Mucosa of gallbladder (tissue), 1 donor: Measurements from ENCODE around the gene SUN1. TPM values are rescaled to one million over a fixed set of nuclear protein-coding genes. Genes with fewer than 3 reads are reported as not detected.

Experiments
- DNase-seq: peaks from one replicate; pipeline ENCODE4 v3.0.0-alpha.2; 2020; ENCODE audit warnings: low spot score
- total RNA-seq: library from RNA; stranded (reverse); gene quantifications from one replicate; pipeline ENCODE4 v1.2.1, GENCODE V29; 2021
- donor health status: DM: no; HTN: no; CAD: no.

The SUN1 gene
- total RNA-seq, 1 donor from 2014 or later = 126 TPM

- DNase-seq = no peak
Measured at GRCh38 chr7:877312-878232, 45.3 kb downstream of the SUN1 start.

GRCh38 chr7:879093-879492 lies 46.8 kb downstream of the SUN1 start:
- no peak for DNase-seq

DNA sequence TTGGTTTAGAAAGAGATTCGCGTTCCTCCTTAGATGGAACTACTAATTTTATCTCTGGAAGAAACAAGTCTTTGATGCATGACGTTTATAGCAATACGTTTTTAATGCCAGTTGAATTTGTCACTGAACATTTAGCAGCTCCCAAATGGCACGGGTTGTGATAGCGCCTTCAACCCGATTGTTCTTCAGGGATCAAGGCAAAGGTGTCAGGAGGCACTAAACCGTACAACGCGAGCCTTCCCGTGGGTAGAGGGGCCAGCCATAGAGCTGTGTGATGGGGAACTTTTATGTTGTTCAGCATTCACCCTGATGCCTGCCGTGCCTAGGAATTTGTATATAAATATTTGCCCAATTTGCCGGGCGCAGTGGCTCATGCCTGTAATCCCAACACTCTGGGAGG lies 47.4 kb downstream of the SUN1 start:
- no peak for DNase-seq

- DNase-seq = no peak
Measured at GRCh38 chr7:880450-880849, 48.2 kb downstream of the SUN1 start.

- no peak for DNase-seq
Measured at GRCh38 chr7:881441-882234, 49.4 kb downstream of the SUN1 start.

DNA sequence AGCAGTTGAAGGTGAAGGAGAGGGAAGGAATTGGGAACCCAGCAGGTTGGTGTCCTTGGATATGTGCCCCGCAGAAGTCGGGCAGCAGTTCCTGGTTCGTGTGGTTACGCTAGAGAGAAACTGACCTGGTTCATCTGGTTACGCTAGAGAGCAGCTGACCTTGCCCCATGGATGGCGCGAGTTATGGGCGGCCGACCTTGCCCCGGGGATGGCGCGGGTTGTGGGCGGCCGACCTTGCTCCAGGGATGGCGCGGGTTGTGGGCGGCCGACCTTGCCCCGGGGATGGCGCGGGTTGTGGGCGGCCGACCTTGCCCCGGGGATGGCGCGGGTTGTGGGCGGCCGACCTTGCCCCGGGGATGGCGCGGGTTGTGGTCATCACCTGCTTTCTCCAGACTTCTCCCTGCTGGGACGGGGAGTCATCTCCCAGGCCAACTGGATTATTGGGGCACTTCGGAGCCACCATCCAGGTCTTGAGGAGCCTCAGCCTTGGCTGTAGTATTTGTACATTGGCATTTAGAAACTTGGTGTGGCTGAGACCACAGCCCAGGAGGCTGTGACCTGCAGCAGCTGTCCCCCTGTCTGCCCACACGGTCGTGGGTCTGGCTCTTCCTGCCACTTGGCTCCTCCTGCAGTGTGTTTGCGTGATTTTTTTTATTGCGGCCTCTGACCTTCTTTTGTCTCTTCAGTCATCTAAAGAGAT lies 50.2 kb downstream of the SUN1 start:
- DNase-seq = no peak

- DNase-seq = no peak
Measured at GRCh38 chr7:883055-884021, 51.1 kb downstream of the SUN1 start.

GRCh38 chr7:884191-885003 lies 52.1 kb downstream of the SUN1 start:
- no peak for DNase-seq

GRCh38 chr7:885261-885892 lies 53.1 kb downstream of the SUN1 start:
- DNase-seq = no peak

GRCh38 chr7:885893-886625 lies 53.8 kb downstream of the SUN1 start:
- no peak for DNase-seq

GRCh38 chr7:886626-887487 lies 54.6 kb downstream of the SUN1 start:
- no peak for DNase-seq

- DNase-seq = no peak
Measured at GRCh38 chr7:887488-887820, 55.2 kb downstream of the SUN1 start.

- no peak for DNase-seq
Measured at GRCh38 chr7:888081-889024, 56.1 kb downstream of the SUN1 start.

- DNase-seq = no peak
Measured at GRCh38 chr7:889025-889390, 56.7 kb downstream of the SUN1 start.

- DNase-seq = no peak
Measured at GRCh38 chr7:889391-889790, 57.1 kb downstream of the SUN1 start.

DNA sequence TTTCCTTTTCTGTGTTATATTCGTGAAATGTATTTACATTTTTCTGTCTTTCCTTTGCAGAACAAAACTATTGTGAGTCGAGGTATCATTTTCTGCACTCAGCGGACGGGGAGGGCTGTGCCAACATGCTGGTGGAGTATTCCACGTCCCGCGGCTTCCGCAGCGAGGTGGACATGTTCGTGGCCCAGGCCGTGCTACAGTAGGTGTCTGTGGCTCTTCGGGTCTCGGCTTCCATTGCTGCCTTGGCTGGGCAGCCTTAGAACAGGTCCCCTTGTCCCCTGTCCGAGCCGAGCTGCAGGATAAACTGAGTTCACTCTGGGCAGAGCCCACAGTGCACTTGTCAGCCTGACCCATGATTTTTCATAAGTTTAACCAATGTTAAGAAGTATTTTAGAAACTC lies 58.6 kb downstream of the SUN1 start:
- DNase-seq = no peak

GRCh38 chr7:891291-891690 lies 59.0 kb downstream of the SUN1 start:
- DNase-seq = no peak
